Stimulated activated CD8-positive, alpha-beta memory T cell treated with anti-CD3 and anti-CD28 coated beads, Interleukin-12 subunit alpha, Interleukin-12 subunit beta, amount 100 ng/mL, for 1 hour (primary cell): ENCODE measurements around the gene TMEM269.

ENCODE experiments used
- DNase-seq: peaks from one replicate; pipeline ENCODE4 v3.0.0-alpha.2; 2020; ENCODE audit warnings: low read depth

Gene TMEM269, protein sequence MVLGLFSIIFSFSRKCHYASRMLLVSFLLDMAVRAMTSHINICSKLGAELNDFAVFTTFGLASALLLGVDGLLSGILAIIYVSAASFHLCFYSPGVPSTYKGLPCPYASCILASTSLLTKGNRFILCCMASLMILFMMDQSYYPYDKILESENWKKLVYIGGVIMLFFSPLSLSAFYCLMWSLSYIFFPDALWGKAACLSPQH

DNA sequence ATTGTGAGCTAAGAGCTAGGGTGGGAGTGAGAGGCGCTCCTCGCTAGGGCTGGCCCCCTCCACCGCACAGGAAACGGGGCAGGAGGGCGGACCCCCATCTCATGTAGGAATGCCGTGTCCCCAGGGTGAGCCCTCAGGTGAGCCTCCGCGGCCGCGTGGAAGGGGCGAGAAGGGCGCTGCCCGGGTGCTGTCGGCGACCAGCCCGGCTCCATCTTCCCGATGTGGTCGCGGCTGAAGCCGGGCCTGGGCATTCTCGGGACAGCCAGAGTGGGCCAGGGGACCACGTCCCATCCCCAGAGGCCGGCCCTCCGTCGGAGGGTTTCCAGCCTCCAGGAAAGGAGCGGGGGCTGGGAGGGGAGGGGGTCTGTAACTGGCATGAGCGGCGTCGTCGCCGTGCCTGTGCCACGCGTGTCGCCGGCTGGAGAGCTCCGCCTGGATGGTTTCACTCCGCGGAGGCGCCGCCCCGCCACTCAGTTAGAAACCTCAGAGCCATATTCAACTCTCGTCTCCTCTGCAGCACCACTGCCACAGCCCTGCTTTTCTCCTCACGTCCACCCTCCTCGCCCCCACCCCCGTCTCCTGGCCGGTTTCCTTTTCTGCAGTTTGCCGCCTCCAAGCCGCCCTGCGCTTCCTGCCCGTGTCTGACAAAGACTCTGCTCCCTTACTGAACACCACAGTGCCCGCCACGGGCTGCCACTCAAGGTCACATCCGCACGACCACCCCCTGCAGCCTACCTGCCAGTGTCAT is at the start of gene TMEM269:
TMEM269 (plus strand) TSS at position 46 of the 748 bp plus-strand sequence. CDS start 4,903 bp downstream, outside the sequence.
- DNase-seq, result peak; percentile 6

DNA sequence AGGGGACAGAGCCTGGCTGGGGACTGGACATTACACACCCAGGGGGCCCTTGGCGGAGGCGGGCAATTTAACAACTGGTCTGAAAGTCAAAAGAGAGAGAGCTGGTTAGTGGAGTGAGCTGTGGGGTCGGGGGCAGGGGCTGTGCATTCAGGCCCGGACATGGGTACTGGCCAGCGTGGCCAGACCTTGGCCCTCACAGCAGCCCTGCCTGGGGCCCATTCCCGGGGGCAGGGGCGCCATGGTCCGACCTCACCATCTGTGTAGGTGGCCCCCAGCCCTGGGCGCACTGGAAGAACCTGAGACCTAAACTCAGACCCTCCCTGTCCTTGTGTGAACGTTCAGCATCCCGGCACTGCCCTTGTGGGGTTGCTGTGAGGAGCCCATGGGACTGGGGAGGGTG is 49.7 kb upstream of the TMEM269 start:
- no peak for DNase-seq

DNA sequence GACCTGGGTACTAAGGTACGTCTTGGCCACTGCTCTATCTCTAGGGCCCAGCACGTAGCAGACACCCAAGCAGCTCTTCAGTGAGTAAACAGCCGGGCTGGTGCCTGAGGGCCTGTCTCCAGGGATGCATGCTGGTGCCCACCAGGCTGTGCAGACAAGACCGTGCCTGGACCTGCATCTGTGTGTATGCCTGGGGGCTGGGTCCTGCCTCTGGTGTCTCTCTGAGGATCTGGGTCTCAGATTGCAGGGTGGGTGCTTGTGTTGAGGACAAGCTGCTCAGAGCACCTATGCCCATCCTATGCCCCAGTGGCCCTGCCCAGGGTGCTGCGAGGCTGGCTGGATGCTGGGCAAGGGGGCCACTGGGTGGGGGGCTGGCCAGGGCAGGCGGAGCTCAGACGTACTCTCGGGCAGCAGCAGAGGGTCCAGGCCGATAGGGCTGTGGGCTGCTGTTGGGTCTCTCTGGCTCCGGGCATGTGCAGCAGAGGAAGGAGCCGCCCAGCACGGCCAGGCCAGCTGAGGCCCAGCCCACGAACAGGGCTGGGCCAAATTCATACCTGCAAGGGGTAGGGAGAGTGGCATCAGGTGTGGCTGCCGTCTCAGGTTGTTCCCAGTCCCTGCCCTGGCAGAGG is 49.2 kb upstream of the TMEM269 start:
- DNase-seq, result no peak

DNA sequence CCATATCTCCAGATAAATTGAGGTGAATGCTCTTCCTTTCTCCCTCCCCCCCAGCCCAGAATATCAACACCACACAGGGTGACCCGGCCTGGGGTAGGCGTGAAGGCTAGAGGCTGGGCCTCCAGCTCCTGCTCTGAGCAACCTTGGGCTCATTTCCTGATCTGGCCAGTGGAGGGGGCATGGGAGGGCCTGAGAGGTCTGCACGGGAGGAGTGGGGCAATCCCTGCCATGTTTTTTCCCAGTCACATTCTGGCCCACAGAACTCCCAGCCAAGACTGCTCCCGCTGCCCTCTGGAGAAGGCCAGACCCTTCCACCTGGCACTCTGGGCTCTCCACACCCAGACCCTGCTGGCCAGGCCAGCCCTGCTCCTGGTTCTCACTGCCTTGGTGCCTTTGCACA is 48.6 kb upstream of the TMEM269 start:
- DNase-seq, result no peak

DNA sequence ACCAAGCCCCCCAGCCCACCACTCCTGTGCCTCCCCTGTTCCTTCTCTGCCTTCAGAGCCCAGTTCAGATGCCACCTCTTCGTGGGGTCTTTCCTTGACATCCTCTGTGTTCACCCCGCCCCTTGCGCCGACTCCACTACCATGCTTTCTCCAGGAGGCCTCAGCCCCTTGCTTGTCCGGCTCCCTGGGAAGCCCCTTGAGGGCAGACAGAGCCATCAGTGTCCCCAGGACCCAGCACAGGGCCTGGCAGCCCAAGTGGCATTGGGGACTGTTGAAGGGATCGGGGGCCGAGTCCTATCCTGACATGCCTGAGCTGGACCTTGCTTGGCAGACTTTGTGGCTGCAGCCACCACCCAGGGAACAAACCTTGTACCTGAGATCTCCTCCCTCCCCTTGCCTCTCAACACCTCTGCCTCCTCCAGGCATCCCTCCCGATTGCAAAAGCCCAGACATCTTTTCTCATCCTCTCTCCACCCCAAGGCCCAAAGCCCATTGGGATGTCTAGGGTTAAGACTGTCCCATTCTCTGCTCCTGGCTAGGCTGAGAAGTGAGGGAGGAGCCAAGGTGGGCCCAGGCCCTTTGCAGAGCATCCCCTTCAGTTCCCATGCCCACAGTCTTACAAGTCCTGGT is 48.1 kb upstream of the TMEM269 start:
- DNase-seq, result no peak

DNA sequence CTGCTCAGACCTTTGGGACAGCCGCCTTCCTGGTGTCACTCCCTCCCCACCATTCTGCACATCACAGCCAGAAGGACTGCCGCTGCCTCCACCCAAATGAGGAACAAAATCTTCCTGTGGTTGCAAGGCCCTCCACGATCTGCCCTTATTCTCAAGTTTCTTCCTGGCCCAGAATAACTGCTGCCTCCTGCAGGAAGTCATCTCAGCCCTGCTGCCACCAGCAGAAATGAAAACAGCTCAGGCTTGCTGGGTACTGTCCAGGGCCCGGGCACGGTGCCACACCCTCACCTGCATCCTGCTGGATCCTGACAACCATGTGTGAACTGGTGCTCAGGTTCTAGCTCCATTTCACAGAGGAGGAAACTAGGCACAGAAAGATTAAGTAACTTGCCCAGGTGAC is 47.5 kb upstream of the TMEM269 start:
- DNase-seq, result no peak

DNA sequence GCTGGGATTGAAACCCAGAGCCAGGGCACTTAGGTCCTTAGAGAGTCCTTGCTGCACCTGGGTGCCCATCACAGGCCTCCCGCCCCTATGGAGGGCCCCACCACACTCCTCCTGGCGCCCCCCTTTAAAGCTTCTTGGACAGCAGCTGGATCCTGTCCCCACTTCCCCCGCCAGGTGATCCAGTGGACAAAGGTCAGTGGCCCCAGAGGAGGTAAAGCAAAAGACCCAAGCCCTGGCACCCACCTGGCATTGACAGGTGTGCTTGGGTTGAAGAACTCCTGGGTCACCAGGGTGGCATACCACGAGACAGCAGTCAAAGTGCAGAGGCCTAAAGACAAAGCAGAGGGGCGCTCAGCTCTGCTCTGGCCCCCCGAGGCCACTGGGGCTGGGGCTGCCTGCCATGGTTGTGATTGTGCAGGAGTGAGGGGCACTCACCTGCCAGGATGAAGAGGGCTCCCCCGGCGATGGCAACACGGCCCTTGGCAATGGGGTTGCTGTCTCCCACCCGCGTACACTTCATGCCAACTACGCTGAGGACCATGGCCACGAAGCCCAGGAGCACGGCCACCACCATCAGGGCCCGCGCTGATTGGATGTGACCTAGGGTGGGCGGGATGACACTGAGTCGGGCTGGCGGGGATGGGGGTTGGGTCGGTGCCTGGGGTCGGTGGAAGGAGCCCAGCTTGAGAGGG is 46.7 kb upstream of the TMEM269 start:
- no peak for DNase-seq

DNA sequence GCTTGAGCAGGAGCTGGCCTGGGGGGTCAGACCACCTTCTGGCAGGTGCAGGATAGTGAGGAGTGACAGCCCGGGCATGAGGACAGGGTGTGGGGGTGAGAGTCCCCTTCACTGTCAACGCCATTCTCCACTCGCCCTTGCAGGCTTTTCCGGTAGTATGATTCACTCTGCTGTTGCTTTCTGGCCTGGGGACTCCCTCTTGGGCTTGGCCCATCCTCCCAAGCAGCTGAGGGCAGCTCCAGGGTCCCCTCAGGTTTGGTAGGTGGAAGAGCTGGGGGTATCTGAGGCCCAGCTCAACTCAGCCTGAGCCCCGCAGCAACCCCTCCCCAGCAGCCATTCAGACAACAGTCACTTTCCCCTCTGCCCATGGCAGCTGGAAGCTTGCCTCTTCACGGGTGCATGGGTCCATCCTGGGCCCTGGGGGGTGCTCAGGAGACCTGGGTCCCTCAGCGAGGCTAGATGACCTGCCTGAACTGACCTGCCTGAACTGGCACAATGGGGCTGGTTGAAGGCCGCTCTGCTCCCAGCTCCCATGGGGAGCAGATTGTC is 46.0 kb upstream of the TMEM269 start:
- no peak for DNase-seq

DNA sequence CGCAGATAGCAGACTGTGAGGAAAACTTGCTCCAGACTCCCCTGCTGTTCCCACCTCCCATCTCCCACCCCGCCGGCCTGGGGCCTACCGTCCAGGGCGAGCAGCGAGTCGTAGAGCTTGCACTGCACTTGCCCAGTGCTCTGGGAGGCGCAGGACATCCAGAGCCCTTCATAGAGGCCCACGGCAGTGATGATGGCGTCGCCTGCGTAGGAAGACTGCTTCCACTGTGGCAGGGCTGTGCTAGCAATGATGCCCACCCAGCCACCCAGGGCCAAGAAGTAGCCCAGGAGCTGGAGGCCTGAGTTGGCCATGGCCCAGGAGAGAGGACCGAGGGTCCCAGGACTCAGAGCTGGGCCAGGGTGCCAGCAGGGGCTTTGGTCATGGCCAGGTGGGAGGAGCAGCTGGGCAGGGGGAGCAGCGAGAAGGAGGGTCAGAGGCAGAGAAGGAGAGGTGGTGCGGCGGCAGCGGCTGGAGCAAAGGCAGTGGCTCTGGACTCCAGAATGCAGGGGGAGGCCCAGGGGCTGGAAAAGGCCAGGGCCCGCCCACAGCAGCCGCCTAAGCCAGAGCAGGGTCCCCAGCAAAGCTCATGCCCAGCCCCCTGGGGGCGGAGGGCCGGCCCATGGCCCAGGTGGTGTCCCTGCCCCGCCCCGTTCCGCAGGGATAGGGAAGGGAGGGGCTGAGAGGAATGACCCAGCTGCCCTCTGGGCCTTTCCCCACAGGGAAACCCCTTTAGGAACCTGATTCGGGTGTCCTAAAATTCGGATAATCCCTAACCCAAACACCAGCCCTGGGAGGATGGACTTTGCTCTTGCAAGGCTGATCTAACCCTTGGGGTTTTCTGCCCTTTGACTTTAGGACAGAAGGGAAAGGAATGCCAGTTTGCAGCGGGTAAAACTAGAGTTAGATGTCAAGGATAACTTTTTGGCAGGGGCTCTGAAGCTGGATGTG is 44.8 kb upstream of the TMEM269 start, which contains the start of gene CLDN19:
CLDN19 (minus strand) TSS at position 484 of the 948 bp plus-strand sequence; CDS start at position 311, 173 bp downstream.
- no peak for DNase-seq

DNA sequence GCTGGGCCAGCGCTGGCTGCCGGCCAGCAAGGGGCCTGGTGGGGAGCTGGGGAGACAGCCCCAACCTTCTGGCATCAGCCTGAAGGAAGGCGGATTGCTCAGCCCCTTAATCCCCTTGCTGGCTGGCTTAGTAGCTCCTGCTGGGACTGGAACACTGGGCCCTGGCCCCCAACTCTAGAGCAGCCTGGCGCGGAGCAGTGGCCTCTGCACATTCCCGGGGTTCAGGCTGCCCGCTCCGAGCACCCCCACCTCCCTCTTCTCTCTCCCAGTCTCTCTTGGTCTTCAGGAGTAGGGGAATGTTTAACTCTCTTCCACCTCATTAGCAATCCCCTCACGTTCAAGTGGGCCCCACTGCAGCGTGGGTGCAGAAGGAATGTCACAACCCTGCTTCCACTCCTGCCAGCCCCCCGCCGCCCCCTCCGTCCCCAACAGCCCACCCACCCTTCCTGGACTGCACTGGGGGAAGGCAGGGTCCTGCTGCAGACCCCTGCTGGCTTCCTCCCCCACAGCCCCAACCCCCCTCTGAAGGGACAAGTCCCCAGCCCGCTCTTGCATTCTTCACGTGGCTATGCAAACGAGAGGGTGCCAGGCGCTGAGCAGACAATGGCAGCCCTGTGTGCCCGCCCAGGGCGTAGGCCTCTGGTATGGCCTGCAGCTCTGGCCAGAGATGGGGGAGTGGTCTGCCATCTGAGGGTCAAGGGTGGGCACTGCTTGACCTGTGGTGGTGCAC is 43.8 kb upstream of the TMEM269 start:
- DNase-seq, result no peak

DNA sequence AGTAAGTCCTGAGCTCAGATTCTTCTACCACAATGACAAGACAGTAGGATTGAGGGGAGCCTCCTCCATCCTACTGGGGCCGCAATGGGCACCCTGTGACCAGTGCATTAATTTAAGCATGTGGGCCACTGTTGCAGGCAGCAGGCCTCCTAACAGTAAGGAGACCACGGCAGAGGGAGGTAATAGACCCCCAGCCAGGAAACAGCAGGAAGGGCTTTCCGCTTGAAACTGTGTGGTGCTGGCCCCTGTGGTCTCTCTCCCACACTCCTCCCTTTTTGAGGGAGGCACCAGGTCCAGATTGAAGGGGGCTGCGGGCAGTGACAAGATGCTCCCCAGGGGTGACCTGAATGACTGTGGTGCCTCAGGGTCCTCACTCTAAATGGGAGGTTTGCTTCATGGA is 43.1 kb upstream of the TMEM269 start:
- DNase-seq, result no peak

DNA sequence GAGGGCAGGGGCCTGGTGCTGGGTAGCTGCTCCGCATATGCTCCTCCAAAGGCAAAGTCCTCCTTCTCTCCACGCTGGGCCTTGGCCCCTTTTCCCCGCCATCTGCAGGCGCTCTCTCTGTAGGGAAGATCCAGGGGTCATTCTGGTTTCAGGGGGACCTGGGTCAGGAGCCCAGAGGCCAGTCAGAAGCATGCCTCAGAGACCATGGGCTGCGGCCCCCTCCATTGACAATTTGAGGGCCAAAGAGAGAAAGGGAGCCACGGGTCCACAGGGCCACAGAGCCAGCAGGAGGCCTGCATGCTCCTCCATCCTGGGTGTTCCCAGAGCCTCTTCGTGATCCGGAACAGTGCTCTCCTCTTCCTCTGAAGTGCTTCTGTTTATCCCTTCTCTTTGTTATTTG is 42.6 kb upstream of the TMEM269 start:
- DNase-seq, result no peak

DNA sequence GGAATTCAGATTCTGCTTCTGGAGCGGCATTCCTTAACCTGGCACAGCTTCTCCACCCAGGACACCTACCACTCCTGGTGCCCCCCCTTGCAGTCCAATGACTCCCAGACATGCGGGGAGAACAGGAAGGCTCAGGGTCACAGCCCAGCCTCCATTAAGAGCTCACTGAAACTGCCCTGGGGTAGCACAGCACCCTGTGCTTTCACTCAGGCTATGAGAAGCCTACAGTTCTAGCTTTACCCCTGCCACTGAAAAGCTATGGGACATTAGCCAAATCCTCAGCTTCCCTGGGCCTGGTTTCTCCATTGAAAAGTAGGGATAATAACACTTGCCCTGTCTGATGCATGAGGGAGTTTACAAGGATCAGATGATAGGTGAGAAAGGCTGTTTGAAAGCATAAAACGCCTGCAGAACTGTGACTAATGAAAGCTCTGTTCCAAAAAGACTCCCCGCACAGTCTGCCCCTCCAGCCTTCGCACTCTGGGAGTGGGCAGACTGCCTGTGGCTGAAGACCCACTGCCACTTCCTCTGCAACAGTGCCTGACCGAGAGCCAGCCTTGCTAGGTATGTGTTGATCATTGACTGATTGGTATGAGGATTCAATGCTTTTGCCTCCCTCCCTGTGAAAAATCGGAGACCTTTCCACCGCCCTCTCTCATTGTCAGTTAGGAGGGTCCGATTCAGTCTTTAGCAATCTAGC is 42.0 kb upstream of the TMEM269 start:
- no peak for DNase-seq

DNA sequence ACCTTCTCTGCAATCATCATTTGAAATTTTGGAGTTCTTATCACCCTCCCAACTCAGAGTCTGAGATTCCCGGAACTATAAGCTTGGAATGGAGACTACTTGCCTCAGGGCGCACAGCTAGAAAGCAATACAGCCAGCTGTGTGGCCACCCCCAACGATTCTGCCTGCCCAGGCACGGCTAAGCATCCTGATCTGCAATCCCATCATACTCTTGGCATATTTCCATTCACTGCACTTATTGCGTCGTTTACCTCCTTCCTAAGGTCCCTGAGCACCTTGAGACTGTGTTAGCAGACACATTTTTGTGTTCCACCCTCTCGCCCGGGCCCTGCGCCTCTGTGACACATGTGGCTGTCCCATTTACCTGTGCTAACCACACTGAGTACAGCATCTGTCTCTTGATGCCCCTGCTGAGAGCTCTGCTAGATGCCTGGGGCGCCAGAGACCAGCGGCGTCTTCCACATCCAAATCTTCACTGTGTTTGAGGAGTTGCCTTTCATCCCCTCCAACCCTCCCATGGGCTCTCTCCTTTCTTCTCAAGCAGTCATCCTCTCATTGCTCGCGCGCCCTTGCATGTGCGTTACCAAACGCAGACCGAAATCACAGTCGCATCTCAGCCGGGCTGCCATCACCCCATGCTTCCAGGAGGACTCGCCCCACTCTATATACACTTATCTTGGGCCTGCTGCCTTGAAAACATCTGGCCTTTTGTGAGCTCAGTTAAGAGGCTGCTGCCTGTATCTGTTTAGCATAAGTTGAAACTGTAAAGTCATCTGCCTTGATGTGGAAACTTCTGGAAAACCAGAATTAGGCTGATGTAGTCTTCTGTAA is 41.3 kb upstream of the TMEM269 start:
- no peak for DNase-seq

DNA sequence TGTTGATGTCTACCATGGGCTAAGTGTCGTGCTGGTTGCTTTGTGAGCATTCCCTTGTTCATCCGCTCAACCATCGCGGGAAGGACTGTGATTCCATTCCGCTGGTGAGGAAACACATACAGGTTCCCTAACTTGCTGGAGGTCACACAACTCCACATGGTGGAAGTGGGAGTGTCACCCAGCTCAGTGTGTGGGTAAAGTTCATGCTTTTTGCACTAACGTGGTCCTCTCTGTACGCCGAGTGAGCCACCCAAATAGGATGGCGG is 40.7 kb upstream of the TMEM269 start:
- no peak for DNase-seq

DNA sequence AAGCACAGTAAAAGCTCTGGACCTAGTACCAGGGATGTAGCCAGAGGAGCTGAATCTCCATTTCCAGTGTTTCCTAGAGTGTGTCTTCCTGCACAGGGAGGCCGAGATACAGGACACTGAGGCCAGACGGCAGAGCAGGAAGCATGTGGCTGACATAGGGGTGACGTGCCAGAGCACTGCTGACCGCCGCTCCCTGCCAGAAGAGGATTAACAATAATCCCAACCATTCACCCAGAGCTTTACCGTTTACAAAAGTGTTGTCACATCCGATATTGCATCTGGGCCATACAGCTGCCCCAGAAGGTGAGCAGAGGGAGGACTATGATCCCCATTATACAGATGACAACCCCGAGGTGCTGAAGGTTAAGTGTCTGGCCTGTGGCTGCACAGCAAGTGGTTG is 38.9 kb upstream of the TMEM269 start:
- DNase-seq, result no peak

DNA sequence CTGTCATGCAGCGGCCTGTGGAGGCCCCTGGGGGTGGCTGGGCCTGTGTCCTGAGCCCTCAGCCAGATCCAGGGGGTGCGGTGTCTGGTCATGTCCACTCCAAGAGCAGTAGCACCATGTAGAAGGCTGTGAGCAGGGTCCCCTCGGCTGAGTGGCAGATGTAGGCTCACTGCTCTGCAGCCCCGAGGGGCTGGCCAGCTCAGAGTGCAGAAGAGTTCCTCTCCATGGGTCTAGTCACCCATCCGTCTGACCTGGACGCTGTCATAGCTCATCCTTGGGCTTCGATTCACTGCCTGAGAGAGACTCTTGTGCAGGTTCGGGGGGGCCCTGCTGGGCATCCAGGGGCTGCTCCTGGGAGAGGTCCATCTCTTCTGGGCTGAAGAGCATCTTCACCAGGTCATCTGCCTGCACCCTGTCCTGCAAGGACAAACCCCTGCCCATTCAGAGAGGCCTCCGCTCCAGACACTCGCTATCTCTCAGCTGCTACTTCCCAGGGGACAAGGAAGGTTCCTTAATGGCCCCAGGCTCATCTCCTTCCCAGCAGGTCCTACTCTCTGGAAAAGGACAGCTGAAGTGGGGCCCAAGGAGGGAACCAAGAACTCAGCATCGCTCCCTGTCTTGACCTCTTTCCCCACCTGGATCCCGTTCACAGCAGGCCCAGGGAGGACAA is 38.2 kb upstream of the TMEM269 start:
- DNase-seq, result no peak

DNA sequence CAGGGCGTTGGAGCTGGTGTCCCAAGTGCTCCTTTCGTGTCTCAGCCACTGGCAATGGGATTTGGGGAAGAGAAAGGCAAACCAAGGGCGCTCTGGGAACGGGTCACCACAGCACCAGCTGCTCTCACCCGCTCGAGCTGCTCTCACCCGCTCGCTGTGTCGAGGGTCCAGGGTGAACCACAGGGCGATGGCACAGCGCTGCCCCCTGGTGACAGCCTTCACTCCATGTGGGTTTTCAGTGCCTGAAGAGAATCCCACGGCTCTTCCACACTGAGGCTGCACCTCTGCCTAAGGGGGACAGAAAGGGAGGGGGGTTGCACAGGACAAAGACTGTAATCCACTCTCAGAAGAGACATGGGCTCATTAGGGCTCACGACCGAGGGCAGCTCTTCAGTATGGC is 37.7 kb upstream of the TMEM269 start:
- peak; percentile 30 for DNase-seq
